Hematopoietic multipotent progenitor cell treated with erythropoietin and hydrocortisone succinate and interleukin-3 and kit ligand, for 6 days (in vitro differentiated cells): ENCODE data around the gene PNLIP.

ENCODE experiments used
- DNase-seq: peaks from one replicate; pipeline ENCODE4 v3.0.0-alpha.2; 2015

Gene PNLIP

GRCh38 chr10:116587878-116588591, 42.3 kb downstream of the PNLIP start:
- DNase-seq, result no peak

- DNase-seq, result no peak
Observed at GRCh38 chr10:116588995-116589394, 43.3 kb downstream of the PNLIP start.

- no peak for DNase-seq
Observed at GRCh38 chr10:116589926-116590325, 44.2 kb downstream of the PNLIP start.

- DNase-seq, result no peak
Observed at GRCh38 chr10:116590590-116591444, 45.1 kb downstream of the PNLIP start, which contains the start of gene PNLIPRP1. PNLIPRP1 (plus strand) TSS chr10:116590959; CDS start chr10:116591130, 171 bp downstream.

DNA sequence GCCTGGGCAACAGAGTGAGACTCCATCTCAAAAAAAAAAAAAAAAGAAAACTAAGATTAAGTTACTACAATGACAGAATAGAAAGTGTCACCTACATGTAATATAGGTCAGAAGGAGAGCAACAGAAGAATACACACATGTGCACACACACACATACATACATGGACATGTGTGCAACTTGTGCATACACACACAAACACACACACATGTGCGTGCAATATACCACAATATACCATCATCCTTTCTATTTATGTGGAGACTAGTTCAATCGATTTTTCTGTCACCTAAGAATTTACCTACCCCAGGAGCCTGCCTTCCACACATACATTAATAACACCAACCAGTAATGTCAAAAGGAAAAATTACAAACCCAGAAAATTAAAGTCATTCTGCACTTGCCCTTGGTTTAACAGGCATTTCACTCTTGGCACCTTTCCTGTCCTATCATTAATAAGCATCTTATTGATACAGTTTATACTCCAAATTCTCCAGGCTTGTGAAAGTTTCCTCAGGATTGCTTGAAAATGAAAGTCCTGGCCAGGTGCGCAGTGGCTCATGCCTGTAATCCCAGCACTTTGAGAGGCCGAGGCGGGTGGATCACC, 47.5 kb downstream of the PNLIP start:
- DNase-seq, result no peak

- no peak for DNase-seq
Observed at GRCh38 chr10:116594525-116595035, 48.8 kb downstream of the PNLIP start.

- no peak for DNase-seq
Observed at GRCh38 chr10:116596062-116596461, 50.3 kb downstream of the PNLIP start.

GRCh38 chr10:116597543-116597942, 51.8 kb downstream of the PNLIP start:
- no peak for DNase-seq

GRCh38 chr10:116598329-116598728, 52.6 kb downstream of the PNLIP start:
- DNase-seq, result no peak

DNA sequence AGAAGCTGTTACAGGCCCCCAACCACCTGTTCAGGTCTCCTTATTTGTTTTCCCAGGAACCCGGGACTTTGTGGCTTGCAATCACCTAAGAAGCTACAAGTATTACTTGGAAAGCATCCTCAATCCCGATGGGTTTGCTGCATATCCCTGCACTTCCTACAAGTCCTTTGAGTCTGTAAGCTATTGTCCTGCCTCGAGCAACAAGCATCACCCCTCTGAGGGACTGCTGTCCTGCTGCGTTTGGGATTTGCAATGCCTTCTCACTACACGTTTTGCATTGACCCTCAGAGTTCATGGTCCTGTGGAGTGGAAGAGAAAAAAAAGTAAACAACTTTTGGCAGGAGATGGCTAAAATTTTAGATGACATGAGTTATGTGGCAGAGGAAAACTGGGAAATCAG, 54.3 kb downstream of the PNLIP start:
- DNase-seq, result no peak

- no peak for DNase-seq
Observed at GRCh38 chr10:116602648-116603400, 57.1 kb downstream of the PNLIP start.

GRCh38 chr10:116606061-116606483, 60.3 kb downstream of the PNLIP start:
- DNase-seq, result no peak

DNA sequence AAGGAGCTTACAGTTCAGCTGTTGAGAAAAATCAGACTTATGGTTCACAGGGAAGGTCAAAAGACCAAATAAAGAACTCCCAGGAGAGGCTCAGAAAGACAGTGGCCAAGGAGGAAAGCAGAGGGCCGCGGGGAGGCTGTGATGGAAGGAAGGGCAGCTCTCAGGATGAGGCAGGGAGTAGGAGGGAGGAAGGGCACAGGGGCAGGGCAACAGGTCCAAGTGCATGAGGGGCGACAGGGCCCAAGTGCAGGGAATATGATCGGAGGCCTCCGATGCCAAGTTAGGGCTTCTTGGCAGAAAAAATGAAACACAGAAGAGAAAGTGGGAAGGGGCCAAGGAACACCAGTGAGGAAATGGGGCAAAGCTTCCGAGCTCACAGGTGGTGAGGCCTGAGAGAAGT, 61.6 kb downstream of the PNLIP start:
- DNase-seq, result no peak

DNA sequence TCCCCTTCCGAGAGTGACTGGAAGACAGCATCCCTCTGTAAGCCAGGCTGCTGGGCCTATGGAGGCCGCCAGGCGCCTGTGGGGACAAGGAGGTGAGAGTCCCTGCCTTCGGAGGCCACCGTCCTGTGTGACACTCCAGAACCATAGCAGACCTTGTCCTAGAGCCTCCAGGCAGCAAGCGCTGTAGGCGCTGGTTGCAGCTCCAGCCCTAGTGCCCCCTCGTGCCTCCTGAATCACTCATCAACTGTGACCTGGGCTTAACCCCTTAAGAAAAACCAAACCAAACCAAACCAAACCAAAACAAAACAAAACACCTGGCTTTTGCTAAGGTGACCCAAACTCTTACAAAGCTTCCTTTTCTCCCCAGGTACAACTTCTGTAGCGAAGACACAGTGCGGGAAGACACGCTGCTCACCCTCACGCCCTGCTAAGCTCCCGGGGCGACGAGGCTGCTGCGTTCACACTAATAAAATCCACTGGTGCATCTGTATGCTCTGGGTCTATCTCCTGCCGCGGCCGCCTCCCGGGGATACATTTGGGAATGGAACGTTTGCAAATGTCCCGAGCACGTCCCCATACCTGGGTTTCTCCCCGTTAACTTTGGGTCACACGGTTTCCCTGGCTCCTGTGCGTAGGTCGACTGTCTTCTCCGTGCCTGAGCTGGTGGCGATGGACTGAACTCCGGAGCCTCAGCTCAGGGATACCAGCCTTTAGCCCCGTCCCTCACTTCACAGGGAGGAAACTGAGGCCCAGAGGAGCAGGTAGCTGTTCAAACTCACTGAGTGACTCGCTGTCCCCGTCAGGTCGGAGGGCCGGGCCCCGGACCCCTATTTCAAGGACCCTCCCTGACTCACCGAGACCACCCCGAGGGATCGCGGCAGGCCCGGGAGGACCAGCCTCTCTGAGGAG, 63.2 kb downstream of the PNLIP start:
- no peak for DNase-seq

DNA sequence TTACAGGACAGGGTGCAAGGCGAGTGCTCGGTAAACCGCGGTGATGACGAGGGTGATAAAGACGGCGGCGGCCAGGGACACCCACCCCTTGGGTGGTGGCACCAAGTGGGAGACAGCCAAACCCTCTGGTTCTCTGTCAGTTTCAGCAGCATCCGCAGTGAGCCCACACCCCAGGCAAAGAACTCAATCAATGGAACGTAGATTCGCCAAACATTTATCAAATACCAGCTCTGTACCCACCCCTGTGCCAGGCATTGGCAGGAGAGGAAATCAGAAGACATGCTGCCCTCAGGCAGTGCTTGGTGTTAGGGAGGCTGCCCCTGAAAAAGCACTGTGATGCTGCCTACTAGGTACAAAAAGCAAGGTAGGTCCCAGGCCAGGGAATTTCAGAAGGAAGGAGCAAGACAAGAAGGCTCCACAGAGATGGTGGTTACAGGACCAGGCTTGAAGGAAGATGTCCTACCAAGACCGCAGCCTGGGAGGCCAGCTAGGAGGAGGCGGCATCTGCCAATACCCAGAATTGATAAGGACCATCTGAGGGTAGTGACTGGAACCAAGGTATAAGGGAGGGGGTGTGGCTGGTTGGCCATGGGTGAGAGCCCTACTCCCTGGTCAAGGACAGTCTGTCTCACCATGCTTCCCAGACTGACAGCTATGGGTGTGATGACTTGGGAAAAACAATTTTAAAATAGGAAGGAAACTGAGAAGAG, 64.9 kb downstream of the PNLIP start:
- DNase-seq, result no peak

GRCh38 chr10:116611153-116611545, 65.4 kb downstream of the PNLIP start:
- DNase-seq, result no peak

DNA sequence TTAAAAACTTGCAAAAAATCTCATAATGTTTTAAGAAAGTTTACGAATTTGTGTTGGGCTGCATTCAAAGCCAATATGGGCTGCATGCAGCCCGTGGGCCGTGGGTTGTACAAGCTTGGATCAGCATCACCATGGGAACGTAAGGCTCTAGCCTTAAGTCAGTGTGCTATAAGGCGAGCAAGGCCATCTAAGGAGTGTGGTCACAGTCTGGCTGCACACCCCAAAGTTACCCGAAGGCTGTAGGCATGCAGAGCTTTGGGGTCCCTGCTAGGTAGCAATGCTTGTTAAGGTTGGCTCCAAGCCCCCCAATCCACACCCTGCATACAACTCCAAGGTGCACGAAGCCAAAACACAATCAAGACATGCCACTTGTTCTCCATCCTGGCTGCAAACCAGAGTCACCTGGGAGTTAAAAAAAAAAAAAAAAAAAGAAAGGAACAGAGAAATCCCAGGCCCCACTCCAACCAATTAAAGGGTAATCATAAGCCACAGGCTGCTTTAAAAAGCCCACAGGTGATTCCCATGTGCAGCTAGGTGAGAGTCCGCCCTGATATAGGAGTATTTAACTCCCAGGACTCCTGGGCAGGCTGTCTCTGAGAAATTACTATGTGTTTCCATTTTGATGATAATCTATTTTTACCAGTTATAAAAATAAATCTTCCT, 66.5 kb downstream of the PNLIP start:
- DNase-seq, result no peak

GRCh38 chr10:116613471-116613870, 67.7 kb downstream of the PNLIP start:
- no peak for DNase-seq

DNA sequence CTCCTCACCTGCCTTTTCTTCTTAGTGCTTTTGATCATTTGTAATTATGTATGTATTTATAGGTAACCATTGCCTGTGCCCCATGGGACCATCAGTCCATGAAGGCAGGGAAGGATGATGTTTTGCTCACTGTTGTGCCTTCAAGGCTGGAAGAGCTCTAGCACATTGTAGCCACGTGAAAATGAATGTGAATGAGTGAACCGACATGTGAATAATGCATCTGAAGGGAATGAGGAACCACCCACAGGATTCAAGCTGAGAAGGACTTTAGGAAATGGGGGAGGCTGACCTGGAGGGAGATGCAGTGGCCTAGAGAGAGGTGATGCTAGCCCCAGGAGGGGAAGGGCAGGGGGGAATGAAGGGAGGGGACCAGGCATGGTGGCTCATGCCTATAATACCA, 69.1 kb downstream of the PNLIP start:
- no peak for DNase-seq

GRCh38 chr10:116615199-116615776, 69.6 kb downstream of the PNLIP start:
- no peak for DNase-seq
